Testis (tissue), 3 donors: ENCODE data around the gene RSU1. TPM values are rescaled to one million over a fixed set of nuclear protein-coding genes. Genes with fewer than 3 reads are reported as not detected.

Experiments
- DNase-seq: peaks from one replicate; pipeline ENCODE4 v3.0.0-alpha.2; 2019
- H3K27ac ChIP-seq, 2 donors: fragments of 200-600 bp; sonication (generic); one replicate each; pipeline ENCODE4 v1.5.1; 2019
- H3K27me3 ChIP-seq: fragments of 200-600 bp; sonication (generic); one replicate; pipeline ENCODE4 v1.5.1; 2019
- H3K36me3 ChIP-seq: fragments of 200-600 bp; sonication (generic); one replicate; pipeline ENCODE4 v1.5.1; 2017; ENCODE audit warnings: low read depth; ENCODE audit errors: missing control alignments
- H3K4me1 ChIP-seq: fragments of 200-600 bp; sonication (generic); one replicate; pipeline ENCODE4 v1.5.1; 2019
- H3K4me3 ChIP-seq, 2 donors: fragments of 200-600 bp; sonication (generic); one replicate each; pipeline ENCODE4 v1.5.1; 2017 to 2019
- H3K9me3 ChIP-seq: fragments of 200-600 bp; sonication (generic); one replicate; pipeline ENCODE4 v1.5.1; 2017
- CTCF ChIP-seq, 3 experiments: fragments of 450-650 bp in 2 of 3; fragments of 200-600 bp in 1 of 3; sonication (generic) in 1 of 3; IDR thresholded peaks; one replicate each; pipeline ENCODE4 v1.5.1; 2016 to 2019; ENCODE audit warnings: antibody characterized with exemption in 3 of 3, mild to moderate bottlenecking in 2 of 3, moderate library complexity in 1 of 3
- POLR2A ChIP-seq: fragments of 450-650 bp; IDR thresholded peaks from one replicate; pipeline ENCODE4 v1.6.1; 2017; ENCODE audit warnings: antibody characterized with exemption, mild to moderate bottlenecking, moderate library complexity
- WGBS, 2 donors: methylation state at CpG; one replicate each; pipeline ENCODE4 v1.1.5; 2018; 5-methylcytosine and 5-hydroxymethylcytosine counted together
- intact Hi-C: fragments of 100-400 bp; cut with DNase I; formaldehyde crosslinking; loops from one replicate; pipeline ENCODE4 v1.15.1; 2023; ENCODE audit warnings: low total_unique reads
- polyA plus RNA-seq: library from polyadenylated mRNA; stranded (reverse); fragments of 350-450 nt; fragmentation: Illumina TruSeq; extraction: RNeasy Lipid Tissue Mini Kit (QIAGEN cat#74804); gene quantifications from one replicate; pipeline ENCODE4 v1.2.3, GENCODE V29; 2014; ENCODE audit warnings: low read depth, low replicate concordance; ENCODE audit not compliant: insufficient read depth
- total RNA-seq, 2 donors: library from RNA; depleted of rRNA; stranded (reverse); fragments of >200 nt; gene quantifications; one replicate each; pipeline ENCODE4 v1.2.3, GENCODE V29; 2016

The RSU1 gene
- total and polyA plus RNA-seq, 3 donors from 2014 or later, result 26.0 to 38.4 (median 27.3) TPM

- DNase-seq, result no peak
- TF ChIP-seq CTCF (IDR thresholded peaks at IDR 0.05) (no peak), POLR2A (no peak)
- 95 to 98% methylated on average over 2 of the region's 2 CpGs for WGBS, 2 donors
- Histone ChIP-seq H3K4me3 (no peak overlapping the region), H3K27me3 (no peaks in the 10 kb centered on the region), H3K36me3 (no peaks in the 10 kb centered on the region), H3K4me1 (no peaks in the 10 kb centered on the region), H3K9me3 (no peaks in the 10 kb centered on the region), H3K27ac (no peak overlapping the region)
- intact Hi-C loops, result no loop called here
Observed at GRCh38 chr10:16737420-16737819, 79.8 kb downstream of the RSU1 start.

- no peaks in the 10 kb centered on the region for H3K9me3 ChIP-seq
- 95 to 97% methylated on average over 3 of the region's 3 CpGs for WGBS, 2 donors
- no peak overlapping the region for H3K4me3 ChIP-seq
- no peaks in the 10 kb centered on the region for H3K36me3 ChIP-seq
- no peak for TF ChIP-seq CTCF (IDR thresholded peaks at IDR 0.05)
- TF ChIP-seq POLR2A, result no peak
- no peak overlapping the region for H3K27ac ChIP-seq
- H3K27me3 ChIP-seq, result no peaks in the 10 kb centered on the region
- no peaks in the 10 kb centered on the region for H3K4me1 ChIP-seq
- intact Hi-C loops, result no loop called here
- no peak for DNase-seq
Observed at GRCh38 chr10:16735671-16736070, 81.6 kb downstream of the RSU1 start.

DNA sequence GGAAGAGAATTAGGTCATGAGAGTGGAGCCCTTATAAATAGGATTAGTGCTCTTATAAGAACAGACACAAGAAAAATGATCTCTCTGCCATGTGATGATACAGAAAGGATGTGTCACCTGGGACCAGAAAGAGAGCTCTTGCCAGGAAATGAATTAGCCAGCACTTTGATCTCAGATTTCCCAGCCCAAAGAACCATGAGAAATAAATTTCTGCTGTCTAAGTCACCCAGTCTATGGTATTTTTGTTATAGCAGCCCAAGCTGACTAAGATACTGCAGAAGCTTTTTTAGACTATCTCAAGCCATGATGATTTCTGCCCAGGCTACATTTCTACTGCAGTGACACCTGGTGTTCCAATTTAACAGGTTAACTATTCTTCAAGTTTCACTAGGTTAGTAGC, 84.8 kb downstream of the RSU1 start:
- Histone ChIP-seq H3K4me3 (no peak overlapping the region), H3K36me3 (no peaks in the 10 kb centered on the region), H3K27me3 (no peaks in the 10 kb centered on the region), H3K27ac (no peak overlapping the region), H3K9me3 (no peaks in the 10 kb centered on the region), H3K4me1 (no peaks in the 10 kb centered on the region)
- intact Hi-C loops, result no loop called here
- TF ChIP-seq POLR2A (no peak), CTCF (IDR thresholded peaks at IDR 0.05) (no peak)
- no peak for DNase-seq

GRCh38 chr10:16728266-16728665, 89.0 kb downstream of the RSU1 start:
- H3K4me1 ChIP-seq, result no peaks in the 10 kb centered on the region
- no peak for DNase-seq
- no peaks in the 10 kb centered on the region for H3K9me3 ChIP-seq
- no peak overlapping the region for H3K4me3 ChIP-seq
- H3K27ac ChIP-seq, result no peak overlapping the region
- 86 to 98% methylated on average over 5 of the region's 5 CpGs for WGBS, 2 donors
- intact Hi-C loops, result no loop called here
- TF ChIP-seq CTCF (IDR thresholded peaks at IDR 0.05) (no peak), POLR2A (no peak)
- H3K27me3 ChIP-seq, result no peaks in the 10 kb centered on the region
- no peaks in the 10 kb centered on the region for H3K36me3 ChIP-seq

GRCh38 chr10:16727666-16728065, 89.6 kb downstream of the RSU1 start:
- intact Hi-C loops, result no loop called here
- no peak overlapping the region for H3K27ac ChIP-seq
- no peaks in the 10 kb centered on the region for H3K27me3 ChIP-seq
- H3K9me3 ChIP-seq, result no peaks in the 10 kb centered on the region
- no peak overlapping the region for H3K4me3 ChIP-seq
- no peak for DNase-seq
- H3K4me1 ChIP-seq, result no peaks in the 10 kb centered on the region
- no peak for TF ChIP-seq CTCF (IDR thresholded peaks at IDR 0.05)
- TF ChIP-seq POLR2A, result no peak
- H3K36me3 ChIP-seq, result no peaks in the 10 kb centered on the region
- 95 to 96% methylated on average over 8 of the region's 8 CpGs for WGBS, 2 donors
